Medulla oblongata (tissue), 1 donor: ENCODE data around the gene PLD1.
"Not testable (repeated sequence)": the region's sequence is repeated elsewhere in the genome, so short reads cannot be mapped to it uniquely, and the experiment has no call there.

Source experiments
- DNase-seq: peaks from one replicate; pipeline ENCODE4 v3.0.0-alpha.2; 2015; ENCODE audit errors: extremely low spot score

The PLD1 gene

GRCh38 chr3:171671709-171672108 is 138.6 kb downstream of the PLD1 start:
- DNase-seq: no peak

GRCh38 chr3:171666516-171666915 is 143.8 kb downstream of the PLD1 start:
- no peak for DNase-seq

GRCh38 chr3:171663805-171664204 is 146.5 kb downstream of the PLD1 start:
- DNase-seq: no peak

- no peak for DNase-seq
Observed at GRCh38 chr3:171661484-171661883, 148.8 kb downstream of the PLD1 start.

DNA sequence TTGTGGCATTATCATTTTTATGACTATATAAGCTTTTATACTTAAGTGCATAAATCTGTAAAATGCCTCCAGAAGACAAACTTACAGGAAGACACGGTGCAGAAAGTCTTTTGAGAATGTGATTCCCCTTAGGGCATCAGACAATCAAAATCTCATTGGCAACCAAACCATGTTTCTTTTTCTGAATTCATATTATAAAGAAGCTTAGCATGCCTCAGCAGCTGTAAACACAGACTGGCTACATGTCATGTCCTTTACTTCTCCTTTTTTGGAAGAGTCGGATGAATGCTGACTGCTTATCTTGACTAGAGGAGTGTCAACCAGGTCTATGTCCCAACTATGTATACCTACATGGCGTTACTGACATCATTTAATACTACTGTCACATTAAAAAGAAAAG is 150.1 kb downstream of the PLD1 start:
- no peak for DNase-seq

- no peak for DNase-seq
Observed at GRCh38 chr3:171658841-171659240, 151.4 kb downstream of the PLD1 start.

DNA sequence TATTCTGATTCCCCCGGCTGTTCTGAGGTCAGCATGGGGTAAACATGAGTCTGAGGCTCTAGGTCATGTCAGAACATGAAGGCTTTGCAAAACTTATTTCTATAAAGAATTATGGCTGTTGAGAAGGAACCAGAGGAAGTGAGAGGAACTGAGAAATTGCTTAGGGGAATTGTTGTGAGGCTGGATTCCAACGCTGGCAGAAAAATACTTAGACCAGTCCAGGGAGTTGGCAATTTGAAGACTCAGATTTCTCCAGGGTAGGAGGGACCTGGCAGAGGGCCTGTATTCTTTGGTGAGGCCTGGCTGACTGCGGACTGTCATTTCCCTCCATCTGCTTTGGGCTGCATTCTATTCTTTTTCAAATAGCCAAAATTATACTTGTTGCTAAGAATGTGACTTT is 155.5 kb downstream of the PLD1 start:
- peak; percentile 82 for DNase-seq

- DNase-seq: no peak
Observed at GRCh38 chr3:171654326-171654725, 156.0 kb downstream of the PLD1 start.

DNA sequence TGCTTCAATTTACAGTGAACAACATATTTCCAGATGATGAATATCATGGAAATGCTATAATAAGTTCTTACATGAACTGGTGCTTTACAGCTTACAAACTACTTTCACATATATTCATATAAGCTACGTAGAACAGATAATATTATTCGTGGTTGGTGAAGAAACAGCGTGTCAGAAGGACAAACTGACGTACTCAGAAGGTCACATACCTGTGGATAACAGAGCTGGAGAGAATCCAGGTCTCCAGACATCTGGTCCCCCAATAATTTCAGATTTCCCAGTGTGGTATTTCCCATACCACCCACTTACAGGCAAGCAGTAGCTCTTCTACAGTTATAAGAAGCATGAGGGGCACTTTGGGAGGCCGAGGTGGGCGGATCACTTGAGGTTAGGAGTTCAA is 156.6 kb downstream of the PLD1 start:
- DNase-seq: no peak

GRCh38 chr3:171652932-171653331 is 157.4 kb downstream of the PLD1 start:
- no peak for DNase-seq

DNA sequence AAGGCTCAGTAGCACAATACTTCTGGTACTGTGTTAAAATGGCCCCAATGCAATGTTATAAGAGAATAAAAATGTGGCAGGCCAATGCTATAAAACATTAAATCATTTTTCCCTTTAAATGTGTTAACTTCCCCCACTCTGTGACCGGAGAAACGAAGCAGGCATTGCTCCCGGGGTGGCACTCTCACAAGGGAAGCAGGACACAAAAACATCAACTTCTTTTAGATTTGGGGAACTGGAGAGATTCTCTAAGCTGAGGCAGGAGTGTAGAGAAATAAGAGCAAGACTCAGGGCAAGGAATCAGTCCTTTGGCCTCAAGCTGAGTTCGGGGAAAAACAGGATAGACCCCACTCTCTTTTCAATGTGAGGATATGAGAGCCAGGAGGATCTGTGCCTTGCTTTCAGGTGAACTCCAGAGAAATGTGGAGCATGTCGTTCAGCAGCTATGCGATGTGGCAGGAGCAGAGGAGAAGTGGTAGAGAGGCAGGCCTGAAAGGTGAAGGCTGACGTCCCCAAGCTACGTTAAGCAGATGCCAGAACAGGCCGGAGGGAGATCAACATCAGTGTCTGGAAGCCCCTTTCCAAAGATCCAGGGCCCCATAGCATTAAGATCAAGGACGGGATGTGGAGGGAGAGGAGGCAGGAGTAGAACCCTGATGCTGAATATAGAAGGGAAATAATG is 160.2 kb downstream of the PLD1 start:
- peak; percentile 49 for DNase-seq

DNA sequence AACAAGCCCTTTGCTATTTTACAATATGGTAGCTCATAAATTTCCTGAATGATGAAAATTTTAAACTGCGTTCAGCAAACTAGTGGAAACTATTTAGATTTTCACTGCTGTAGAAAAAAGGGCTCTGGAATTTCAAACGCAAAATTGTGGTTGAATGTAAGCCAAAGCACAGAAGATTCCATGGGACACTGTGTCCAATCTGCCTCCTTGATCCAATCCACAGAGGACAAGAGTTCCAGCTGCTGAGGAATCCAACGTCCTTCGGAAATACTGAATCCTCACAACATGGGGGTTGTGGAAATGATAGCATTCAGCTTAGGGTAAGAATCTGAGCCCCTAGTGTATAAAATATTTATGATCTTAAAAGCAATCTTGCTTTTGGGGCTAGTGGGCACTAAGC is 161.0 kb downstream of the PLD1 start:
- DNase-seq: no peak

DNA sequence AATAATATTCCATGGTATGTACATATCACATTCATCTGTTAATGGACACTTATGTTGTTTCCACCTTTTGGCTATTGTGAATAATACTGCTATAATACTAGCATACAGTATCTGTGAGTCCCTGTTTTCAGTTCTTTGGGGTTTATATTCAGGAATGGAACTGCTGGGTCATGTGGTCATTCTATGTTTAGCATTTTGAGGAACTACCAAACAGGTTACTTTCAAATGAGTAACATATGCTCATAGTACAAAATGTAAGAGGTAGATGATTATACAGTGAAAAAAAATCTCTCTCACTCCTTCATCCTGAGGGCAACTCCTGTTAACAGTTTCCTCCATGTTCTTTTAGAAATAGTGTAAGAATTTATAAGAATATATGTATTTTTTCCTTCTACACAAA is 162.2 kb downstream of the PLD1 start:
- no peak for DNase-seq

- peak; percentile 80 for DNase-seq
Observed at GRCh38 chr3:171646357-171647133, 163.7 kb downstream of the PLD1 start.

GRCh38 chr3:171644681-171645080 is 165.6 kb downstream of the PLD1 start:
- DNase-seq: no peak

DNA sequence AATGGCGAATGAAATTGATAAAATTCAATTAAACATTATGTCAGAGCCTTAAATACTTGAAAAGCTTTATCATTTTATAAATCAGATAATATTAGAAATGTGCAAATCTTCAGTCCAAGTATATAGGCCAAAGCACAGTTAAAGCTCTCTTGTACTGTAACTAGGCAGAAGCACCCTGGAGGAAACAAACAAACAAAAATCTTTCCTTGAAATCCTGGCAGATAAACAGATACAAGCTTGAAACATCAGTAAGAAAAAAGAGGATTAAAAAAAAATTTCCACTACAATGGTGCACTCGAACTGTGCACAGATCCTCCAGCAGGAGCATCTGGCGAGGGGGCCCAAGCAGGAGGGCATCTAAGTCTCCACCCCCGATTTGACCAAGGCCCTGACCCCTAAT is 166.6 kb downstream of the PLD1 start:
- DNase-seq: no peak

GRCh38 chr3:171643033-171643432 is 167.2 kb downstream of the PLD1 start:
- no peak for DNase-seq

DNA sequence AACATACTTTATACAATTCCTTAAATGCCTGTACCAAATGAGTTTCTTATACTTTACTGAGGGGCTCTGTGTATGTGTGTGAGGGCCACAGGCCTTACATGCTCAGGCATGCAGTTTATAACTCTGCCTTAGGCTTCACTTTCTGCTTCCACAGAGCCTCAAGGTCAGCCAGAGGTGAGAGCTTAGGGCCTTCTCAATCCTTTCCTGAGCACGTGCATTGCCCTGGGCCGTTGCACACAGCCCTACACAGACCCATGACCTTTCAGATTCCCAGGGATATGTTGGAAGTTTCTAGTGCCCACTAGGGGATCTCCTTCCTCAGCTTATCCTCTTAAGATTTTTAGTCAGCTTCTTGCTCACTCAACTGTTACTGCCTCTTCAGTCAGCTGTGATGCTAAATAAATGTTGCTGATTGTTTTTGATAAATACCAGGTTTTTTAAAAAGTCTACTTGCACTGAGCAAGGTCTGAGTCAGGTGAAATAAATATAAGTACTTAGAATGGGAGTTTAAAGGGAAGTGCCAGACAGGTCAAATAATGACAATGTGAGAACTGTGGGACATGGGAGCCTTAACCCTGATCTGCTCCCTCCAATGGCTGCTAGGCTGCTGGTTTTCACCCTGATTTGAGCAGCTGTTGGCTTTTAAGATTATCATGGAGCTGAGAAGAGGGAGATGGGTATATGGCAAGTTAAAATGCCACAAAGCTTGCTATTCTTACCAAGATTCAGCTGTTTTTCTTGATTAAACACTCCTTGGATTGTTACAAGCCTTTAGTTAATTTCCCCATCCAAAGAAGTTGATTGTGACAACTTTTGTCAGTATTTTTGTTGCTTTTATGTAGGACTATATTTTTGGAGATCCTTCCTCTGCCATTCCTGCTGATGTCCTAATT is 169.5 kb downstream of the PLD1 start:
- no peak for DNase-seq

DNA sequence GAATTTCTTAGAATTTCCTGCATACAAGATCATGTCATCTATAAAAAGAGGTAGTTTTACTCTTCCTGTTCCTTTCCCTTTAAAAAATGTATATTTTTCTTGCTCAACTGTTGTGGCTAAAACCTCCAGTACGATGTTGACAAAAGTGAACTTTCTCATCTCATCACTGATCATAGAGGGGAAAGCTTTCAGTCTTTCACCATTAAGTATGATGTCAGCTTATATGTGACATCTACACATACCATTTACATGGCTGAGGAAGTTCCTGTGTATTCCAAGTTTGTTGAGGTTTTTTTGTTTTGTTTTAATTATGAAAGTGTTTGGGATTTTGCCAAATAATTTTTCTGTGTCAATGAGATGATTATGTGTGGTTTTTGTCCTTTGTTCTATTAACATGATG is 173.6 kb downstream of the PLD1 start:
- DNase-seq: no peak

DNA sequence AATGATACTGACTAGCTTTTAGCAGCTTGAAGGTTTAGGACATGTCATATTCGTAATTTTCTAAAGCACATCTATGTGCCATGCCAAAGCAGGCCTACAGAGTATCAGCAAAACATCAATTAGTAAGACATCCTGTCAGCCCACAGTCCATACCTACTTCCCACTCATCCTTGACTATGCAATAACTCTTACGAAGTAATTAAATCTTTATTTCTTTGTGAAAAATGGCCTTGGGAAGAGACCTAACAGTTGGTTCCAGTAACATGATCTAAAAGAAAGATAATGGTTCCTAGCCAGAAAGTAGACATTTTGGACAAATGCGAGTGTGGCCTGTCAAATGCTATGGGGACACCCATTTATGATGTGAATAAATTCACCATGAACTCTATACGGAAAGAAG is 177.5 kb downstream of the PLD1 start:
- no peak for DNase-seq

GRCh38 chr3:171626799-171627198 is 183.5 kb downstream of the PLD1 start:
- not testable (repeated sequence) for DNase-seq

DNA sequence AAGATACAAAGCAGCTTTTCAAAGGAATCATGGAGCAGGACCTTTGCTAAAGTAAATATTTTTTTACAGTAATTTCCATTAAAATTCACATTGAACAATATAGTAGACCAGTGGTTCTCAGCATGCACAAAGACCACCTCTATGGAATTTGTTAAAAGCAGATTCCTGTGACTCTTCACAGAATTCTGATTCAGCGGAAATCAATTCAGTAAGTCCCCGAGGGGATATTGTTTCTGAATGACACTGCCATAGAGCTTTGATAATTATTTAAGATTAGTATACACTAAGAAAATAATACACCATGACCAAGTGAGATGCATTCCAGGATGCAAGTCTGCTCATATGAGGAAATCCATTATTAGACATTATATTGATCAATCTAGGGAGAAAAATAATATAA is 188.2 kb downstream of the PLD1 start:
- DNase-seq: no peak
